Pericardium fibroblast (primary cell): ENCODE measurements around the gene TTK. TPM values are rescaled to one million over a fixed set of nuclear protein-coding genes. Genes with fewer than 3 reads are reported as not detected.

ENCODE experiments used
- total RNA-seq: library from RNA; depleted of rRNA; stranded (reverse); fragments of >200 nt; gene quantifications from 2 replicates; pipeline ENCODE4 v1.2.3, GENCODE V29; 2015

TTK gene
- total RNA-seq = 0.70 and 0.94 TPM in 2 replicates

GRCh38 chr6:80004173-80005072 lies at the start of gene TTK:
Gene TTK, plus strand, starts transcription at chr6:80004649. Its CDS starts 1,195 bp downstream, at chr6:80005844.

Other genes starting within 250 kb of the TTK start
- gene ELOVL4, start 57.1 kb upstream of the TTK start, total RNA-seq = 6.7 and 7.7 TPM in 2 replicates
- gene BCKDHB, start 102.0 kb downstream of the TTK start, total RNA-seq = 10.2 and 11.3 TPM in 2 replicates